Fibroblast of the aortic adventitia (primary cell): ENCODE results near the gene ATG4B. TPM values are rescaled to one million over a fixed set of nuclear protein-coding genes. Genes with fewer than 3 reads are reported as not detected.

Source experiments
- DNase-seq: peaks from one replicate; pipeline ENCODE4 v3.0.0-alpha.2; 2010; ENCODE audit warnings: low read depth
- H3K4me3 ChIP-seq: 2 replicates; pipeline ENCODE4 v1.5.1; 2011; ENCODE audit warnings: low read depth, mild to moderate bottlenecking, control low read depth, low read length, moderate library complexity
- CTCF ChIP-seq: IDR thresholded peaks from 2 replicates; pipeline ENCODE4 v1.5.1; 2011; ENCODE audit warnings: mild to moderate bottlenecking, low read length, control low read depth, inconsistent platforms; ENCODE audit not compliant: insufficient read depth
- total RNA-seq: library from RNA; depleted of rRNA; stranded (reverse); fragments of >200 nt; gene quantifications from 2 replicates; pipeline ENCODE4 v1.2.3, GENCODE V29; 2012; ENCODE audit warnings: low replicate concordance

Gene ATG4B
- total RNA-seq, 1 donor = 52.0 TPM

GRCh38 chr2:241652142-241652541, 14.6 kb downstream of the ATG4B start:
- no peak for TF ChIP-seq CTCF
- DNase-seq = no peak
- H3K4me3 ChIP-seq = no peak overlapping the region

- no peak for DNase-seq
- H3K4me3 ChIP-seq = no peak overlapping the region
- no peak for TF ChIP-seq CTCF
Measured at GRCh38 chr2:241652722-241653121, 15.2 kb downstream of the ATG4B start.

- no peak for TF ChIP-seq CTCF
- H3K4me3 ChIP-seq = no peak overlapping the region
- no peak for DNase-seq
Measured at GRCh38 chr2:241653210-241653750, 15.8 kb downstream of the ATG4B start.

GRCh38 chr2:241654551-241654950, 17.1 kb downstream of the ATG4B start:
- no peak overlapping the region for H3K4me3 ChIP-seq
- TF ChIP-seq CTCF = no peak
- no peak for DNase-seq

- TF ChIP-seq CTCF = no peak
- no peak for DNase-seq
- no peak overlapping the region for H3K4me3 ChIP-seq
Measured at GRCh38 chr2:241655516-241656189, 18.2 kb downstream of the ATG4B start.

GRCh38 chr2:241656190-241656741, 18.8 kb downstream of the ATG4B start:
- TF ChIP-seq CTCF = no peak
- no peak overlapping the region for H3K4me3 ChIP-seq
- DNase-seq = no peak
